ENCODE data around the gene SRGAP1. TPM values are rescaled to one million over a fixed set of nuclear protein-coding genes. Genes with fewer than 3 reads are reported as not detected.

The SRGAP1 gene
- total and polyA plus RNA-seq, 2 of the 4 experiments (the other 2 are of a cell fraction): 10.0 to 10.2 TPM

- no peak overlapping the region for H4K8ac ChIP-seq (ENCODE audit: low read depth in 2 of 2, low read length in 2 of 2)
- H2AK5ac ChIP-seq (ENCODE audit: low read depth, low read length): no peak overlapping the region
- H2BK15ac ChIP-seq (ENCODE audit: low read depth, low read length): no peak overlapping the region
- H3K4ac ChIP-seq (ENCODE audit: low read depth, low read length): no peak overlapping the region
- H3K36me3 ChIP-seq (ENCODE audit: control insufficient read depth, insufficient read depth, low read length): no peaks in the 10 kb centered on the region
- ATAC-seq (ENCODE audit: low read depth) (no peak), DNase-seq (no peak)
- no peaks in the 10 kb centered on the region for H3K9me3 ChIP-seq (ENCODE audit: control insufficient read depth, insufficient read depth, low read length)
- no peak overlapping the region for H2BK5ac ChIP-seq (ENCODE audit: low read depth, low read length, poor library complexity, severe bottlenecking)
- H2BK120ac ChIP-seq (ENCODE audit: low read depth, low read length): no peak overlapping the region
- CTCF ChIA-PET: no interaction called here
- TF ChIP-seq NFE2L2 (IDR thresholded peaks at IDR 0.05; ENCODE audit: low read depth, low read length): no peak
- no peak for TF ChIP-seq CTCF (conservative IDR thresholded peaks at IDR 0.05; ENCODE audit: low read depth, low read length)
- TF ChIP-seq RCOR1 (IDR thresholded peaks at IDR 0.05; ENCODE audit: insufficient replicate concordance, low read length): no peak
- TF ChIP-seq MAFK (IDR thresholded peaks at IDR 0.05; ENCODE audit: low read depth, low read length): no peak
- H3K56ac ChIP-seq (ENCODE audit: extremely low read depth, insufficient read depth, low read length): no peak overlapping the region
- no peak overlapping the region for H2AFZ ChIP-seq (replicated peaks; ENCODE audit: low read length, poor library complexity)
- H3K9ac ChIP-seq (ENCODE audit: low read depth, low read length): no peak overlapping the region
- H3K4me3 ChIP-seq (ENCODE audit: insufficient read depth, low read depth, low read length): no peak overlapping the region
- H3K27me3 ChIP-seq (ENCODE audit: control insufficient read depth, insufficient read depth, low read length): no peaks in the 10 kb centered on the region
- H3K23ac ChIP-seq (ENCODE audit: low read depth, low read length): no peak overlapping the region
- BruUV-seq (replicated peaks): no TSS peak
- no peak overlapping the region for H2BK20ac ChIP-seq (ENCODE audit: low read depth, low read length)
- dilution Hi-C loops (cut with HindIII; ENCODE audit: low sequenced_read_pairs, unreplicated experiment): loop anchor here (25.0 kb wide), 1 partner anchor 424 kb away; no protein-coding TSS in a partner anchor
- peaks cover 2% of the 10 kb centered on the region; the same call in 1 of the 2 replicates for H3K9me1 ChIP-seq (ENCODE audit: insufficient read depth, low read length)
- no peak overlapping the region for H4K91ac ChIP-seq (ENCODE audit: insufficient read depth, low read depth, low read length)
- peaks cover 0 to 4% of the 10 kb centered on the region in 2 experiments; a peak in 2 of 4 replicates for H3K79me1 ChIP-seq (ENCODE audit: low read depth in 1 of 2, low read length in 2 of 2)
- H4K20me1 ChIP-seq (ENCODE audit: insufficient read depth, low read length): no peaks in the 10 kb centered on the region
- H3K27ac ChIP-seq (ENCODE audit: insufficient read depth, low read length): no peak overlapping the region
- WGBS, 2 experiments (ENCODE audit: extremely low coverage in 2 of 2, insufficient read length in 1 of 2): 93% methylated on average over 5 of the region's 9 CpGs; no CpG with 5 or more reads in 1 of the 2 experiments
- POLR2A ChIA-PET (ENCODE audit: unreplicated experiment): no interaction called here
- H3K4me2 ChIP-seq (ENCODE audit: low read depth, low read length): no peak overlapping the region
- H3K14ac ChIP-seq (replicated peaks; ENCODE audit: low read depth, low read length): no peak overlapping the region
- in situ Hi-C loops (cut with MboI; ENCODE audit: low sequenced_read_pairs): no loop called here
- no peak overlapping the region for H2AK9ac ChIP-seq (replicated peaks; ENCODE audit: low read depth, low read length, poor library complexity)
- H3K18ac ChIP-seq (ENCODE audit: low read depth, low read length): no peak overlapping the region
- H4K5ac ChIP-seq (ENCODE audit: low read depth, low read length): no peak overlapping the region
- intact Hi-C loops (cut with micrococcal nuclease): no loop called here
- no peaks in the 10 kb centered on the region for H3K4me1 ChIP-seq (ENCODE audit: control insufficient read depth, insufficient read depth, low read length)
These were observed 6.1 kb upstream of the SRGAP1 start for GRCh38 chr12:63838411-63838810.
